ENCODE data around the gene PPP1R15B. TPM values are rescaled to one million over a fixed set of nuclear protein-coding genes. Genes with fewer than 3 reads are reported as not detected.

Gene PPP1R15B
- total RNA-seq, 1 donor, result 49.7 TPM

- no peak for TF ChIP-seq CTCF (IDR thresholded peaks at IDR 0.05; ENCODE audit: insufficient read depth, low read depth, low read length)
- H3K4me3 ChIP-seq (ENCODE audit: low read depth, low read length), result no peak overlapping the region
- DNase-seq (ENCODE audit: low read depth), result no peak
Observed at GRCh38 chr1:204360314-204360713, 51.3 kb downstream of the PPP1R15B start.

DNA sequence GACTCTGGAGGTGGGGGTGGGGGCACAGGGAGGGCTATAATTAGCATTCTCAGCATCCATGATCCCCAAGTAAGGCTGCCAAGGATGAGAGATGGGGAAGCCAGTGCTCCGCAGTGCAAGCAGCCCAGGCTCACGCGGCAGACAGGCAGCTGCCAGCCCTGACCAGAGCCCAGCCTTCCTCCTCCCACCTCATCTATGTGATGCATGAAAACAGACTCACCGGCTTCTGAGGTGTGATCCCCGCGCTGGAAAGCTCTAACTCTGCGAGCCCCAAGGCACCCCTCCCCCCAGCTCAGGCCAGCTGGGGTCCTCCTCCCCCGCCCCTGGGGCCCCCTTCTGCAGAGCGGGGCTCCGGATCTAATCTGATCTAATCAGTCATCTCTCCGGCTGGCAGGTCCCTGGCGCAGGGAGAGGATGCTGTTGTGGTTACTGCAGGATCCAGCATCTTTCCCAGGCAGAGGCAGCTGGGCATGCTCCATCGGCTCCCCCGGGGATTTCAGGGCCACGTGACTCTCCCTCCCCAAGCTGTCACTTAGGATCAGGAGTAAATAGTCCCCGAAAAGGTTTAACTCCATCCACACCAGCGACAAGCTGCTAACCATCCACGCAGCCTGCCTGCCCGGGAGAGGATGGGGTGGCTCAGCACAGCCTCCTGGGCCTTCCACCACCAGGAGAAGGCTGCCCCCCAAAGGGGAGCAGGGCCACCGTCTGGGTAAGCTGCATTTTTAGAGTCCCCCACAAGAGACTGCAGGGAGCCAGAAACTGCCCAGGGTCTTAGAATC lies 52.0 kb downstream of the PPP1R15B start, which contains the start of gene PLEKHA6:
TSS of gene PLEKHA6 (minus strand) at position 456 of the 782 bp plus-strand sequence. CDS start 86,202 bp downstream, outside the sequence.
- H3K4me3 ChIP-seq (ENCODE audit: low read depth, low read length), result no peak within 1 kb of the TSS
- DNase-seq (ENCODE audit: low read depth), result peak; percentile 60
- peak; percentile 57 for TF ChIP-seq CTCF (IDR thresholded peaks at IDR 0.05; ENCODE audit: insufficient read depth, low read depth, low read length)

GRCh38 chr1:204359131-204359473 lies 52.5 kb downstream of the PPP1R15B start:
- no peak overlapping the region for H3K4me3 ChIP-seq (ENCODE audit: low read depth, low read length)
- DNase-seq (ENCODE audit: low read depth), result no peak

DNA sequence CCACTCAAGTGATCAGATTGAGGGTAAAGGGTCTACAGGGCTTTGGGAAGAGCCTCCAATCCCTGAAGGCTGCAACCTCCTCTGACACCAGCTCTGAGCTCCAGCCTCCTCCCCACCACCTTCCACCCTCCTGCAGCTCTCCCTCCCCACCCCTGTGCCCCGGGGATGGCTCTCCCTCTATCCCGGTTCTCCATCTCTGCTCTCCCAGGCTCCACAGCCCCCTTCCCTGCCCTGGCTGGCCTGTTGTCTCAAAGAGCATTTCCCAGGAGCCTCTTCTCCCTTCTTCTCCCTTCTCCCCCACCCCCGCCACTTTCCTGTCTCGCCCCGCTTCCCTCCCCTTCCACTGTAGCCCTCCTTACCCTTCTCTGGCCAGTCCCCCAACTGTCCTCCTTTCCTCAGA lies 53.0 kb downstream of the PPP1R15B start:
- H3K4me3 ChIP-seq (ENCODE audit: low read depth, low read length), result no peak overlapping the region
- no peak for DNase-seq (ENCODE audit: low read depth)
- TF ChIP-seq CTCF (IDR thresholded peaks at IDR 0.05; ENCODE audit: insufficient read depth, low read depth, low read length), result no peak

More at GRCh38 chr1:204359131-204359473, 52.5 kb downstream of the PPP1R15B start:
- TF ChIP-seq CTCF (IDR thresholded peaks at IDR 0.05; ENCODE audit: insufficient read depth, low read depth, low read length), result no peak

GRCh38 chr1:204357551-204358490 lies 53.8 kb downstream of the PPP1R15B start:
- TF ChIP-seq CTCF (IDR thresholded peaks at IDR 0.05; ENCODE audit: insufficient read depth, low read depth, low read length), result no peak
- no peak for DNase-seq (ENCODE audit: low read depth)
- H3K4me3 ChIP-seq (ENCODE audit: low read depth, low read length), result no peak overlapping the region

DNA sequence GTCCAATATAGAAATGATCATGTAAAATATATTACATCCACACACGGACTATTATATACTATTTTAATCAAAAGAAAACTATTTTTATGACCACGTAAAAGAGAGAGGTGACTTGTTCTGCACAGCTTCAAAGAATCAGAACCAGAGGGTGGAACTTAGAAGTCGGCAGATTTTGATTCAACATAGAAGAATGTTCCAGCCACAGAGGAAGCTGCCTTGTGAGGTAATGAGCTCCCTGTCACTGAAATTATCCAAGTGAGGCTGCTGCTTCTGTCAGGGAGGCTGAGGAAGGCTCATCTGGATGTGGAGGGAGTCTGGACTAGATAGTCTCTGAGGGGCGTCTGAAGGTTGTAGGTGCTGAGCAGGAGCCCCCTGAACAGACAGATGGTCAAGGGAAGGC lies 54.6 kb downstream of the PPP1R15B start:
- TF ChIP-seq CTCF (IDR thresholded peaks at IDR 0.05; ENCODE audit: insufficient read depth, low read depth, low read length), result no peak
- DNase-seq (ENCODE audit: low read depth), result no peak
- no peak overlapping the region for H3K4me3 ChIP-seq (ENCODE audit: low read depth, low read length)

All from fibroblast of villous mesenchyme (primary cell).